ENCODE results near the gene TMEM238L. TPM values are rescaled to one million over a fixed set of nuclear protein-coding genes. Genes with fewer than 3 reads are reported as not detected.

Gene TMEM238L
- total RNA-seq, 1 donor from 2014 or later = not detected

DNA sequence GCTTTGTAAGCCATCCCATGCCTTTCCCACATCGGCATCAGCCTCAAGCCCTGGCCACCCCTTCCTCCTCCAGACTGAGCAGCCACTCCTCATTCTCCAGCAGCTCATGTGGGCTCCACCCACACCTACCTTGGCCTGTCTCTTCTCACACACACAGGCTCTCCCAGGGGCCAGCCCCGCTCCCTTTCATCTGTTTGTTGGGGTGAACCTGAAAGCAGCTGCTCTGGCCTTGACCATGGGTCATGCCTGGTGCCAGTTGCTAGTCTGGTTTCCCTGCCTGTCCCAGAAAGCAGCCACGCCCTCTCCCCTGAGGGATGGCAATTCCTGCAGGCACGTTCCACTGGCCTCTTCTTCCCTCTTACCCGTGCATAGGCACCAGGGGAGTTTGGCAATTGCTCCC lies 11.4 kb upstream of the TMEM238L start:
- Mint-ChIP-seq H3K4me3 (ENCODE audit: unreplicated experiment) (no peak overlapping the region), H3K9me3 (ENCODE audit: unreplicated experiment) (no peaks in the 10 kb centered on the region), H3K4me1 (ENCODE audit: unreplicated experiment) (no peaks in the 10 kb centered on the region), H3K27me3 (ENCODE audit: unreplicated experiment) (no peaks in the 10 kb centered on the region), H3K36me3 (ENCODE audit: unreplicated experiment) (no peaks in the 10 kb centered on the region), H3K27ac (ENCODE audit: unreplicated experiment) (no peak overlapping the region)
- TF ChIP-seq, protein P1, sequence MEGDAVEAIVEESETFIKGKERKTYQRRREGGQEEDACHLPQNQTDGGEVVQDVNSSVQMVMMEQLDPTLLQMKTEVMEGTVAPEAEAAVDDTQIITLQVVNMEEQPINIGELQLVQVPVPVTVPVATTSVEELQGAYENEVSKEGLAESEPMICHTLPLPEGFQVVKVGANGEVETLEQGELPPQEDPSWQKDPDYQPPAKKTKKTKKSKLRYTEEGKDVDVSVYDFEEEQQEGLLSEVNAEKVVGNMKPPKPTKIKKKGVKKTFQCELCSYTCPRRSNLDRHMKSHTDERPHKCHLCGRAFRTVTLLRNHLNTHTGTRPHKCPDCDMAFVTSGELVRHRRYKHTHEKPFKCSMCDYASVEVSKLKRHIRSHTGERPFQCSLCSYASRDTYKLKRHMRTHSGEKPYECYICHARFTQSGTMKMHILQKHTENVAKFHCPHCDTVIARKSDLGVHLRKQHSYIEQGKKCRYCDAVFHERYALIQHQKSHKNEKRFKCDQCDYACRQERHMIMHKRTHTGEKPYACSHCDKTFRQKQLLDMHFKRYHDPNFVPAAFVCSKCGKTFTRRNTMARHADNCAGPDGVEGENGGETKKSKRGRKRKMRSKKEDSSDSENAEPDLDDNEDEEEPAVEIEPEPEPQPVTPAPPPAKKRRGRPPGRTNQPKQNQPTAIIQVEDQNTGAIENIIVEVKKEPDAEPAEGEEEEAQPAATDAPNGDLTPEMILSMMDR (IDR thresholded peaks at IDR 0.05) = no peak
- no peak for DNase-seq (ENCODE audit: extremely low spot score, unreplicated experiment)

DNA sequence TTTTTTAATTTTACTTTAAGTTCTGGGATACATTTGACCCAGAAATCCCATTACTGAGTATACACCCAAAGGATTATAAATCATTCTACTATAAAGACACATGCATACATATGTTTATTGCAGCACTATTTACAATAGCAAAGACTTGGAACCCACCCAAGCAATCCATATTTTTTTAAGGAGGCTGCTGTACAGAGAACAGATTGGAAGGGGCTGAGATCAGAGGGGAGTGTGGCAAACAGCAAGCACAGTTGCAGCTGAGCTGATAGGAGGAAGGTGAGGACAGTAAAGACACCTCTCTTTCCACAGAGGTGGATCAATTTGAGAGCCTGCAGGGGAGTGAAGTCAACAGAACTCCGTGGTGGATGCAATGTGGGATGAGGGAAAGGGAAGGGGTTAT lies 10.2 kb upstream of the TMEM238L start:
- TF ChIP-seq, protein P1 (IDR thresholded peaks at IDR 0.05) = no peak
- no peaks in the 10 kb centered on the region for H3K4me1 Mint-ChIP-seq (ENCODE audit: unreplicated experiment)
- no peaks in the 10 kb centered on the region for H3K9me3 Mint-ChIP-seq (ENCODE audit: unreplicated experiment)
- H3K36me3 Mint-ChIP-seq (ENCODE audit: unreplicated experiment) = no peaks in the 10 kb centered on the region
- DNase-seq (ENCODE audit: extremely low spot score, unreplicated experiment) = no peak
- no peak overlapping the region for H3K27ac Mint-ChIP-seq (ENCODE audit: unreplicated experiment)
- H3K4me3 Mint-ChIP-seq (ENCODE audit: unreplicated experiment) = no peak overlapping the region
- H3K27me3 Mint-ChIP-seq (ENCODE audit: unreplicated experiment) = no peaks in the 10 kb centered on the region

DNA sequence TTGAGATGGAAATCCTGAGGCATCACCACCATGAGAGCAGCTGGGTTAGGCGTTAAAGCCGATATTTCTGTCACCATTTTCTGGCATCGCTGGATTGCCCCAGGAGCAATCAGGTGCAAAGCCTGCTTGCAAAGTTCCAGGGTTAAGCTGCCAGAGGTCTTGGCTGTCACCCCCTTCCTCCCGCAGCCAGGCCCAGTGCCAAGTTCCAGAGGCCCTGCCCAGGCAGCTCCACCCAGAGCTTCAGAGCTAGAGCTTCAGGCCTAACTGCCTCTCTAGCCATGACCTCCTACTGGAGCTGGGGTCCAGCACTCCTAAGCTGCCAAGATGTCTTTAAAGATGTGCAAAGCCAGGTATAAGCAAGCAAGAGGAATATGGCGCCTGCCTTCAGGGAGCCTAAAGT lies 8.8 kb upstream of the TMEM238L start:
- TF ChIP-seq, protein P1 (IDR thresholded peaks at IDR 0.05) = no peak
- Mint-ChIP-seq H3K4me1 (ENCODE audit: unreplicated experiment) (no peaks in the 10 kb centered on the region), H3K36me3 (ENCODE audit: unreplicated experiment) (no peaks in the 10 kb centered on the region), H3K4me3 (ENCODE audit: unreplicated experiment) (no peak overlapping the region), H3K27ac (ENCODE audit: unreplicated experiment) (no peak overlapping the region), H3K9me3 (ENCODE audit: unreplicated experiment) (no peaks in the 10 kb centered on the region), H3K27me3 (ENCODE audit: unreplicated experiment) (no peaks in the 10 kb centered on the region)
- DNase-seq (ENCODE audit: extremely low spot score, unreplicated experiment) = no peak

DNA sequence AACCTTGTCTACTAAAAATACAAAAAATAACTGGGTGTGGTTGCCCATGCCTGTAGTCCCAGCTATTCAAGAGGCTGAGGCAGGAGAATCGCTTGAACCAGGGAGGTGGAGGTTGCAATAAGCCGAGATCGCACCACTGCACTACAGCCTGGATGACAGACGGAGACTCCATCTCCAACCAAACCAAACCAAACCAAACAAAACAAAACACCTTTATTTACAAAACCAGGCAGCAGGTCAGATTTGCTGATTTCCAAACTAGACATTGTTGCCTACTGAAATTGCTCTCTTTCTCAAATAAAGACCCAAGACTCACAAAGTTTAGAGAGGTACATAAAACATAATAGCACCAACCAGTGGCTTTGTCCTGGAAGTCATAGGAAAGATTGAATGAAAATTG lies 5.7 kb upstream of the TMEM238L start:
- Mint-ChIP-seq H3K4me1 (ENCODE audit: unreplicated experiment) (no peaks in the 10 kb centered on the region), H3K27me3 (ENCODE audit: unreplicated experiment) (no peaks in the 10 kb centered on the region), H3K9me3 (ENCODE audit: unreplicated experiment) (no peaks in the 10 kb centered on the region)

DNA sequence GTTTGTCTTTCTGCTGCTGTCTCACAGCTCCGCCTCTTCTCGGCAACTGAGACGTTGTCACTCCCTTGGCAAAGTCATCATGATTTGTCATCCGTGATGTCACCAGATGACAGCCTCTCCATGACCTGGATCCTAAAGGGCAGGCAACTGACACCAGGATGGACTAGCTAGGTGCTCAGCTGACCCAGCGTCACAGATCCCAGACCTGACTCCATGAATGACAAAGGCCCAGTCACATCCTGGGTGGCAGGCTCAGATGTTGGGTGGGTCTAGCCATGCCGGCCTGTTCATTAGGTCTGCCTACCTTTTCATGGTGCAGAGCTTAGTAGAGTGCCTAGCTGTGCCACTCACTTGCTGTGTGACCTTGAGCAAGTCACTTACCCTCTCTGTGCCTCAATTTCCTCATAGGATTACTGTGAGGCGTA lies 3.8 kb upstream of the TMEM238L start:
- no peak overlapping the region for H3K27ac Mint-ChIP-seq (ENCODE audit: unreplicated experiment)
- TF ChIP-seq, protein P1 (IDR thresholded peaks at IDR 0.05) = no peak
- no peaks in the 10 kb centered on the region for H3K36me3 Mint-ChIP-seq (ENCODE audit: unreplicated experiment)
- no peaks in the 10 kb centered on the region for H3K9me3 Mint-ChIP-seq (ENCODE audit: unreplicated experiment)
- no peak for DNase-seq (ENCODE audit: extremely low spot score, unreplicated experiment)
- H3K27me3 Mint-ChIP-seq (ENCODE audit: unreplicated experiment) = no peaks in the 10 kb centered on the region
- no peaks in the 10 kb centered on the region for H3K4me1 Mint-ChIP-seq (ENCODE audit: unreplicated experiment)
- H3K4me3 Mint-ChIP-seq (ENCODE audit: unreplicated experiment) = no peak overlapping the region

More for the DNA sequence above, 5.7 kb upstream of the TMEM238L start:
- TF ChIP-seq, protein P1 (IDR thresholded peaks at IDR 0.05) = no peak
- Mint-ChIP-seq H3K27ac (ENCODE audit: unreplicated experiment) (no peak overlapping the region), H3K4me3 (ENCODE audit: unreplicated experiment) (no peak overlapping the region), H3K36me3 (ENCODE audit: unreplicated experiment) (no peaks in the 10 kb centered on the region)
- no peak for DNase-seq (ENCODE audit: extremely low spot score, unreplicated experiment)

Measured in osteocyte (in vitro differentiated cells).